Peyer's patch (tissue), 4 donors: ENCODE measurements around the gene SAP130.

Experiments used
- CTCF ChIP-seq, 6 experiments: fragments of 450-650 bp in 4 of 6; fragments of 200-600 bp in 2 of 6; sonication (generic) in 1 of 6; IDR thresholded peaks; one replicate each; pipeline ENCODE4 v1.5.1; 2017 to 2019; ENCODE audit warnings: antibody characterized with exemption in 6 of 6, mild to moderate bottlenecking in 3 of 6, moderate library complexity in 1 of 6
- POLR2A ChIP-seq, 2 donors: fragments of 450-650 bp; IDR thresholded peaks; one replicate each; pipeline ENCODE4 v1.5.1; 2017; ENCODE audit warnings: antibody characterized with exemption in 2 of 2, mild to moderate bottlenecking in 2 of 2, moderate library complexity in 2 of 2

GRCh38 chr2:127993659-127994058 is 34.2 kb downstream of the SAP130 start:
- TF ChIP-seq CTCF (IDR thresholded peaks at IDR 0.05) (no peak), POLR2A (IDR thresholded peaks at IDR 0.05) (no peak)
